T-helper 1 cell treated with Interleukin-12 subunit alpha and Interleukin-12 subunit beta and Interleukin-4 antibody, amounts not matched to agents 30 μg/mL and 1 μg/mL, for 36 hours (primary cell): ENCODE measurements around the gene ZNRF3.
"Not testable (repeated sequence)": the region's sequence is repeated elsewhere in the genome, so short reads cannot be mapped to it uniquely, and the experiment has no call there.

Source experiments
- H3K27ac Mint-ChIP-seq: one replicate; pipeline ENCODE4 v1.8.0; 2021; ENCODE audit warnings: mild to moderate bottlenecking, mixed read lengths
- H3K27me3 Mint-ChIP-seq: one replicate; pipeline ENCODE4 v1.8.0; 2021; ENCODE audit warnings: low read depth, mixed read lengths
- H3K36me3 Mint-ChIP-seq: one replicate; pipeline ENCODE4 v1.8.0; 2021; ENCODE audit warnings: low read depth, mixed read lengths
- H3K4me1 Mint-ChIP-seq: one replicate; pipeline ENCODE4 v1.8.0; 2021; ENCODE audit warnings: low read depth, mixed read lengths
- H3K4me3 Mint-ChIP-seq: one replicate; pipeline ENCODE4 v1.8.0; 2021; ENCODE audit warnings: mild to moderate bottlenecking, moderate library complexity, mixed read lengths
- H3K9me3 Mint-ChIP-seq: one replicate; pipeline ENCODE4 v1.8.0; 2021; ENCODE audit warnings: mixed read lengths

ZNRF3 gene

GRCh38 chr22:28894334-28894733 lies 11.0 kb downstream of the ZNRF3 start:
- Mint-ChIP-seq H3K27ac (no peak overlapping the region), H3K9me3 (no peaks in the 10 kb centered on the region), H3K36me3 (no peaks in the 10 kb centered on the region), H3K27me3 (peaks cover 30% of the 10 kb centered on the region), H3K4me3 (no peak overlapping the region), H3K4me1 (no peaks in the 10 kb centered on the region)

DNA sequence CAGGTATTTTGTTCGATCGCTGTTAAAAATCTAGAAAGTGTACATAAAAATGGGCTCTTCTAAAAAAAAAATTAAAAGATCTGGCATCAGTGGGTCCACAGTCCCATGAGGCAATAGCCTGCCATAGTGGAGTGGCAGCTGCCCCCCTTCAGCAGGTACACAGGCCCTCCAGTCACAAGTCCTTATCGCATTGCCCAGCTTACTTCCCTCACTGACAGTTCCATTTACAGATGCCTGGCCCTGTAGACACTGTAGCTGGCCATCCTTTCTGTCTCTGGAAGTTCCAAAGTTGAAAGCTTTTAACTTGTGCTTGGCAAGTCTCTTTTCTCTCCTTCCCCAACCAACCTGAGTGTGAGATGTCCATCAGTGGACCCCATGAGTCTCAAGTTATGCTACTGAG lies 11.4 kb downstream of the ZNRF3 start:
- H3K27ac Mint-ChIP-seq: no peak overlapping the region
- H3K4me1 Mint-ChIP-seq: no peaks in the 10 kb centered on the region
- peaks cover 29% of the 10 kb centered on the region for H3K27me3 Mint-ChIP-seq
- no peaks in the 10 kb centered on the region for H3K36me3 Mint-ChIP-seq
- H3K9me3 Mint-ChIP-seq: no peaks in the 10 kb centered on the region
- H3K4me3 Mint-ChIP-seq: no peak overlapping the region

DNA sequence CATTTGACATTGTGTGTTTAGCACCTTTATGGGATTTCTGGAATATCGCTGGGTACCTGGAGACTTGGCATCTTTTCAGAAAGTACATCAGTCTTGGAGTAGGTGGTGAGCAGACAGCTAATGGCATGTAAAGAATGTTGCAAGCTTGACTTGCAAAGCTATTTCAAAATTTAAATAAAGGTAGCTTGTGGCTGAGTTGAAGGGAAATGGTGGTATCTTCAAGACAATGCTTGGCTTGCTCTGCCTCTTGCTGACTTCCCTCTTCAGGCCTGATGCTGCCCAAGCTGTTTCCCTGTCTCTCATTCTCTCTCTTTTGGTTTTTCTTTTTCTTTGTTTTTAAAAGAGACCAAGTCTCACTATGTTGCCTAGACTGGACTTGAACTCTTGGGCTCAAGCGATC lies 13.2 kb downstream of the ZNRF3 start:
- Mint-ChIP-seq H3K27me3 (peaks cover 34% of the 10 kb centered on the region), H3K27ac (no peak overlapping the region), H3K4me3 (no peak overlapping the region), H3K9me3 (no peaks in the 10 kb centered on the region), H3K4me1 (no peaks in the 10 kb centered on the region), H3K36me3 (no peaks in the 10 kb centered on the region)

- Mint-ChIP-seq H3K4me1 (no peaks in the 10 kb centered on the region), H3K4me3 (no peak overlapping the region), H3K9me3 (no peaks in the 10 kb centered on the region), H3K27ac (no peak overlapping the region), H3K36me3 (no peaks in the 10 kb centered on the region), H3K27me3 (peaks cover 42% of the 10 kb centered on the region)
These were observed 14.9 kb downstream of the ZNRF3 start for GRCh38 chr22:28898233-28898629.

- Mint-ChIP-seq H3K9me3 (no peaks in the 10 kb centered on the region), H3K4me3 (no peak overlapping the region), H3K4me1 (no peaks in the 10 kb centered on the region), H3K27me3 (peaks cover 52% of the 10 kb centered on the region), H3K36me3 (no peaks in the 10 kb centered on the region), H3K27ac (no peak overlapping the region)
These were observed 16.0 kb downstream of the ZNRF3 start for GRCh38 chr22:28899199-28899853.

DNA sequence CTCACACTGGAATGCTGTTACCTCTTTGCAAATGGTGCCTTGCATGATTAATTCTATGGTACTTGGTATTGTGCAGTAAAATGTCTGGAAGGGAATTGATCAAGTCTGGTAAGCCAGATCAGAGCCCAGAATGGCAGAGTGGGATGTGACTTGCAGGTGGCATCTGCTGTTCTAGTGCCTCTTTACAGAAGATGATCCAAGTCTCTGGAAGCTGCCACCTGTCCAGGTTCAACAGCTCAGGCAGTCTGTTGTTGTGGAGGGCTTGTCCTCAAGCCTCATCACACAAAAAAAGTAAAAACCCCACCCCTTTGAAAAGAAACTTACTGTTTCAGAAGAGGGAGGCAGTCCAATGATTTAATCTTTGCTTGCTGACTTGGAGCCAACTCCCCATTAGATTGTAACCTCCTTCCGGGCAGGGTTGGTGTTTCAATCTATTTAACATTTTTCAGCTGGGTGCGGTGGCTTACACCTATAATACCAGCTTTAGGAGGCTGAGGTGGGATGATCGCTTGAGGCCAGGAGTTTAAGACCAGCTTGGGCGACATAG lies 17.1 kb downstream of the ZNRF3 start:
- H3K9me3 Mint-ChIP-seq: no peaks in the 10 kb centered on the region
- peaks cover 60% of the 10 kb centered on the region for H3K27me3 Mint-ChIP-seq
- no peaks in the 10 kb centered on the region for H3K4me1 Mint-ChIP-seq
- H3K36me3 Mint-ChIP-seq: no peaks in the 10 kb centered on the region
- no peak overlapping the region for H3K4me3 Mint-ChIP-seq
- H3K27ac Mint-ChIP-seq: no peak overlapping the region

- Mint-ChIP-seq H3K27me3 (peaks cover 68% of the 10 kb centered on the region), H3K4me3 (no peak overlapping the region), H3K4me1 (no peaks in the 10 kb centered on the region), H3K36me3 (no peaks in the 10 kb centered on the region), H3K27ac (no peak overlapping the region), H3K9me3 (no peaks in the 10 kb centered on the region)
These were observed 19.1 kb downstream of the ZNRF3 start for GRCh38 chr22:28902490-28902889.

- Mint-ChIP-seq H3K36me3 (no peaks in the 10 kb centered on the region), H3K27ac (no peak overlapping the region), H3K27me3 (peaks cover 69% of the 10 kb centered on the region), H3K9me3 (no peaks in the 10 kb centered on the region), H3K4me3 (no peak overlapping the region), H3K4me1 (no peaks in the 10 kb centered on the region)
These were observed 19.7 kb downstream of the ZNRF3 start for GRCh38 chr22:28903080-28903479.

DNA sequence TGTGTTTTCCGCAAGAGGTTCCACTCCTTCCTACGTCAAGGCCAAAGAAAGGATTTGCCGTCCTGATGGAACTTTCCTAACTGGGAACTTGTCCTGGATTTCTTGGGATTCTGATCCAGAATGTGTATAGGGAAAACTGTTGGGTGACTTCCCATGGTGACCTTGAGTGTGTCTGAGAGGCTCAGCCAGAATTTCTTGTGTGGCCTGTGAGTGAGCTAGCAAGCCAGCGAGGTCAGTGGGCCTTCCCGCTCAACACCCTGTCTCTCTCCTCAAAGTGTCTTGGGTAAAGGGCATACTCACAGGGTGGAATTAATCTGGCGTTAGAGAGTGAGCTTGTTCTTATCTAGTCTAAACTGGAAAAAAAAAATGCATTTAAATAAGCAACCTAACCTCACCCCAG lies 20.4 kb downstream of the ZNRF3 start:
- Mint-ChIP-seq H3K9me3 (no peaks in the 10 kb centered on the region), H3K27ac (no peak overlapping the region), H3K4me3 (no peak overlapping the region), H3K27me3 (peaks cover 73% of the 10 kb centered on the region), H3K36me3 (no peaks in the 10 kb centered on the region), H3K4me1 (no peaks in the 10 kb centered on the region)

DNA sequence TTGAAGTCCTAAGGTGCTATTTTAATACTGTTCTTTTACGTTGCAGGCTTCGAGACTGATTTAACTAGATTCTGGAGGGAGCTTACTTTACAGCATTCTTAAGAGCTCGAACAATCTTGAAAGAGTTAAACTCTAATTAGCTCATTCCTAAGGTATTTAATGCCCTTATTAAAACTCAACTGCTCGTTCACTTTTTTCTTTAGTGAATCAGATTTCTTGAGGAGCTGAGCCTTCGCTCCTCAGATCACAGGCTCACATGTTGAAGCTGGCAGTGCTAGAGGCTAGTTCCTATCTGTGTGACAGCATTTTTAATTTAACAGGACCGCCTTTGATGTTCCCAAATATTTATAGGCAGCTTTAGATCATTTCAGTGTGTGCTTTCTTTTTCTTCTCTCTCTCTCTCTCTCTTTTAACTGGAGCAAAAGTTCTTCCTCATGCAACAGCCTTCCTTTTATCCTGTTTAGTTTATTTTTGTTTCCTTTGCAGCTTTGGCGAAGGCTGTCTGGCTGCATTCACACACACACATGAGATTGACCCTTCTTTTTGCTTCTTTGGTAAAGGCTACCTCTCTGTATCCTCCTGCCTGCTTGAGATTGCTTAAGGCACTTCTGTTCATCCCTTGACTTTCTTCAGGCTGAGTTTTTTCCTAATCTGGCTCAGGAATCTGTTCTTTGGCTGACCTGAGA lies 21.0 kb downstream of the ZNRF3 start:
- peaks cover 2% of the 10 kb centered on the region for H3K4me1 Mint-ChIP-seq
- H3K9me3 Mint-ChIP-seq: no peaks in the 10 kb centered on the region
- H3K36me3 Mint-ChIP-seq: no peaks in the 10 kb centered on the region
- H3K4me3 Mint-ChIP-seq: no peak overlapping the region
- no peak overlapping the region for H3K27ac Mint-ChIP-seq
- H3K27me3 Mint-ChIP-seq: peaks cover 74% of the 10 kb centered on the region

DNA sequence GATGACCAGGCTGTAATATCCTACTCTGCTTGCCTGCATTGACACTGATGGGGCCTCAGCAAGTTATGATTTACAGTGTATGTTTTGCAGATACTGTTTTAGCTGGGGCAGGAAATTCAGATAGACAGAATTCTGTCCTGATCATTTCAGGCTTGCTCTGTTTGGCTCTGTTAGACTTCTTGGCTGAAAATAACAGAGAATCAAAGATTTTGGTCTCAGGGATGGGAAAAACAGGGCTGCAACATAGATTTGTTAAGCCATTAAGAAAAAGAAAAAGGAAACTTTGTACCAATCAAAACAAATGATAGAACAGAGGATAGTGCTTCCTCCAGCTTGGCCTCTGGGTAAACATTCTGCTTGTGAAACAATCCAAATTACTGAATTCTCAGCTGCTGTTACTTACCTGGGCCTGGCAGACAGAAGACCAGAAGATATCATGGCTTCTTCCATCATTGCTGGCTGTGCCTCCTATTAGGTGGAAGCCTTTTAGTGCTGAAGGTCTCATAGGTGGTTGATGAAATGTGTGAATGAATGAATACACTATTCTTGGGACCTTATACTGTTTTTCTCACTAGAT lies 22.0 kb downstream of the ZNRF3 start:
- H3K27me3 Mint-ChIP-seq: peaks cover 70% of the 10 kb centered on the region

GRCh38 chr22:28906312-28906711 lies 22.9 kb downstream of the ZNRF3 start:
- Mint-ChIP-seq H3K27me3 (peaks cover 76% of the 10 kb centered on the region), H3K4me3 (no peak overlapping the region), H3K4me1 (peaks cover 3% of the 10 kb centered on the region), H3K36me3 (no peaks in the 10 kb centered on the region), H3K27ac (no peak overlapping the region), H3K9me3 (no peaks in the 10 kb centered on the region)

More for the DNA sequence above, 22.0 kb downstream of the ZNRF3 start:
- Mint-ChIP-seq H3K27ac (no peak overlapping the region), H3K36me3 (no peaks in the 10 kb centered on the region), H3K4me3 (no peak overlapping the region), H3K9me3 (no peaks in the 10 kb centered on the region), H3K4me1 (peaks cover 3% of the 10 kb centered on the region)

GRCh38 chr22:28907311-28908008 lies 24.1 kb downstream of the ZNRF3 start:
- Mint-ChIP-seq H3K4me1 (peaks cover 3% of the 10 kb centered on the region), H3K9me3 (no peaks in the 10 kb centered on the region), H3K36me3 (no peaks in the 10 kb centered on the region), H3K27me3 (peaks cover 77% of the 10 kb centered on the region), H3K27ac (no peak overlapping the region), H3K4me3 (no peak overlapping the region)

GRCh38 chr22:28908810-28909209 lies 25.4 kb downstream of the ZNRF3 start:
- peaks cover 73% of the 10 kb centered on the region for H3K27me3 Mint-ChIP-seq
- not testable (repeated sequence) for H3K36me3 Mint-ChIP-seq, H3K9me3 Mint-ChIP-seq, H3K27ac Mint-ChIP-seq, H3K4me3 Mint-ChIP-seq, H3K4me1 Mint-ChIP-seq
